Activated T-cell treated with anti-CD3 and anti-CD28 coated beads, Interleukin-2, amount 50 U/mL, for 72 hours (primary cell): ENCODE measurements around the gene SCNN1A. TPM values are rescaled to one million over a fixed set of nuclear protein-coding genes. Genes with fewer than 3 reads are reported as not detected.

Experiments used
- ATAC-seq, 2 donors: fragments of 150-1000 bp; cut with Tn5 transposase; replicated peaks in 1 of 2; 2 replicates each; pipeline ENCODE4 v1.10.0; 2021; ENCODE audit warnings: moderate library complexity in 2 of 2, mild to moderate bottlenecking in 1 of 2
- DNase-seq, 2 donors: peaks; one replicate each; pipeline ENCODE4 v3.0.0; 2021 to 2022; ENCODE audit warnings: mixed read lengths in 1 of 2
- H3K27ac Mint-ChIP-seq: one replicate; pipeline ENCODE4 v1.8.0; 2022; ENCODE audit warnings: mild to moderate bottlenecking, moderate library complexity, mixed read lengths
- H3K27me3 Mint-ChIP-seq: one replicate; pipeline ENCODE4 v1.8.0; 2022; ENCODE audit warnings: low read depth, mixed read lengths
- H3K36me3 Mint-ChIP-seq, 2 donors: one replicate each; pipeline ENCODE4 v1.8.0; 2022; ENCODE audit warnings: mixed read lengths in 2 of 2, mild to moderate bottlenecking in 1 of 2; ENCODE audit not compliant: insufficient read depth in 2 of 2
- H3K4me1 Mint-ChIP-seq: one replicate; pipeline ENCODE4 v1.8.0; 2022; ENCODE audit warnings: low read depth, mixed read lengths
- H3K4me3 Mint-ChIP-seq, 2 donors: one replicate each; pipeline ENCODE4 v1.8.0; 2022; ENCODE audit warnings: mild to moderate bottlenecking in 2 of 2, mixed read lengths in 2 of 2, moderate library complexity in 2 of 2
- H3K9me3 Mint-ChIP-seq, 2 donors: one replicate each; pipeline ENCODE4 v1.8.0; 2022; ENCODE audit warnings: mixed read lengths in 2 of 2
- total RNA-seq, 2 donors: library from RNA; stranded (reverse); gene quantifications; one replicate each; pipeline ENCODE4 v1.2.3, GENCODE V29; 2022

Gene SCNN1A
- total RNA-seq, 2 donors from 2014 or later: 0.29 to 0.67 TPM

GRCh38 chr12:6327229-6328041 lies 47.9 kb downstream of the SCNN1A start:
- Mint-ChIP-seq H3K27ac (no peak overlapping the region), H3K4me1 (peaks cover 44% of the 10 kb centered on the region), H3K9me3 (no peaks in the 10 kb centered on the region), H3K36me3 (peaks cover 5 to 14% of the 10 kb centered on the region in 2 donors), H3K27me3 (no peaks in the 10 kb centered on the region), H3K4me3 (no peak overlapping the region)
- DNase-seq (no peak), ATAC-seq (no peak)

GRCh38 chr12:6326316-6327228 lies 48.8 kb downstream of the SCNN1A start:
- H3K4me3 Mint-ChIP-seq: no peak overlapping the region
- peaks cover 41% of the 10 kb centered on the region for H3K4me1 Mint-ChIP-seq
- no peak overlapping the region for H3K27ac Mint-ChIP-seq
- DNase-seq: no peak
- ATAC-seq: peak in 1 of 2 donors; percentile 29
- peaks cover 3 to 9% of the 10 kb centered on the region in 2 donors for H3K36me3 Mint-ChIP-seq
- H3K9me3 Mint-ChIP-seq: no peaks in the 10 kb centered on the region
- no peaks in the 10 kb centered on the region for H3K27me3 Mint-ChIP-seq

GRCh38 chr12:6324936-6325750 lies 50.2 kb downstream of the SCNN1A start:
- Mint-ChIP-seq H3K4me3 (no peak overlapping the region), H3K27me3 (no peaks in the 10 kb centered on the region), H3K27ac (peak overlapping the region; percentile 59), H3K36me3 (no peaks in the 10 kb centered on the region), H3K4me1 (peaks cover 36% of the 10 kb centered on the region), H3K9me3 (no peaks in the 10 kb centered on the region)
- ATAC-seq (no peak), DNase-seq (no peak)

- Mint-ChIP-seq H3K27me3 (no peaks in the 10 kb centered on the region), H3K27ac (peak overlapping the region; percentile 95), H3K4me3 (peak overlapping the region; percentile 66 to 81), H3K4me1 (peaks cover 36% of the 10 kb centered on the region), H3K36me3 (no peaks in the 10 kb centered on the region), H3K9me3 (no peaks in the 10 kb centered on the region)
- ATAC-seq (no peak), DNase-seq (no peak)
Measured at GRCh38 chr12:6323995-6324711, 51.2 kb downstream of the SCNN1A start.

- H3K9me3 Mint-ChIP-seq: no peaks in the 10 kb centered on the region
- no peaks in the 10 kb centered on the region for H3K36me3 Mint-ChIP-seq
- H3K4me1 Mint-ChIP-seq: peaks cover 39% of the 10 kb centered on the region
- no peaks in the 10 kb centered on the region for H3K27me3 Mint-ChIP-seq
- DNase-seq (peak; percentile 43 to 46), ATAC-seq (peak; percentile 72 to 74)
- peak overlapping the region; percentile 95 for H3K27ac Mint-ChIP-seq
- peak overlapping the region; percentile 63 to 81 for H3K4me3 Mint-ChIP-seq
Measured at GRCh38 chr12:6323340-6323994, 51.9 kb downstream of the SCNN1A start.

GRCh38 chr12:6322969-6323339 lies 52.4 kb downstream of the SCNN1A start:
- peak; percentile 9 to 16 for ATAC-seq
- Mint-ChIP-seq H3K4me3 (peak overlapping the region in 1 of 2 donors; percentile 81), H3K36me3 (no peaks in the 10 kb centered on the region)

GRCh38 chr12:6322352-6322751 lies 53.0 kb downstream of the SCNN1A start:
- no peak for ATAC-seq
- no peak overlapping the region for H3K4me3 Mint-ChIP-seq
- H3K27ac Mint-ChIP-seq: no peak overlapping the region
- H3K27me3 Mint-ChIP-seq: no peaks in the 10 kb centered on the region
- no peaks in the 10 kb centered on the region for H3K36me3 Mint-ChIP-seq
- DNase-seq: no peak
- H3K9me3 Mint-ChIP-seq: no peaks in the 10 kb centered on the region
- H3K4me1 Mint-ChIP-seq: peaks cover 48% of the 10 kb centered on the region

More at GRCh38 chr12:6322969-6323339, 52.4 kb downstream of the SCNN1A start:
- H3K27ac Mint-ChIP-seq: peak overlapping the region; percentile 95
- no peaks in the 10 kb centered on the region for H3K9me3 Mint-ChIP-seq
- H3K4me1 Mint-ChIP-seq: peaks cover 44% of the 10 kb centered on the region
- DNase-seq: no peak
- no peaks in the 10 kb centered on the region for H3K27me3 Mint-ChIP-seq

GRCh38 chr12:6321905-6322304 lies 53.5 kb downstream of the SCNN1A start:
- peaks cover 48% of the 10 kb centered on the region for H3K4me1 Mint-ChIP-seq
- H3K9me3 Mint-ChIP-seq: no peaks in the 10 kb centered on the region
- no peak for ATAC-seq
- peak overlapping the region in 1 of 2 donors; percentile 8 for H3K4me3 Mint-ChIP-seq
- H3K27me3 Mint-ChIP-seq: no peaks in the 10 kb centered on the region
- no peaks in the 10 kb centered on the region for H3K36me3 Mint-ChIP-seq
- no peak overlapping the region for H3K27ac Mint-ChIP-seq
- DNase-seq: no peak

- Mint-ChIP-seq H3K4me3 (no peak overlapping the region), H3K27me3 (no peaks in the 10 kb centered on the region), H3K27ac (no peak overlapping the region), H3K9me3 (no peaks in the 10 kb centered on the region), H3K36me3 (no peaks in the 10 kb centered on the region), H3K4me1 (peaks cover 31% of the 10 kb centered on the region)
- DNase-seq (no peak), ATAC-seq (no peak)
Measured at GRCh38 chr12:6319446-6319845, 55.9 kb downstream of the SCNN1A start.

- no peak for DNase-seq
- Mint-ChIP-seq H3K27ac (no peak overlapping the region), H3K9me3 (no peaks in the 10 kb centered on the region), H3K36me3 (no peaks in the 10 kb centered on the region), H3K4me1 (peaks cover 21% of the 10 kb centered on the region), H3K4me3 (no peak overlapping the region), H3K27me3 (no peaks in the 10 kb centered on the region)
- peak; percentile 31 to 37 for ATAC-seq
Measured at GRCh38 chr12:6318440-6318879, 56.9 kb downstream of the SCNN1A start.

- Mint-ChIP-seq H3K4me3 (no peak overlapping the region), H3K27me3 (no peaks in the 10 kb centered on the region), H3K4me1 (peaks cover 18% of the 10 kb centered on the region), H3K9me3 (no peaks in the 10 kb centered on the region), H3K36me3 (no peaks in the 10 kb centered on the region), H3K27ac (no peak overlapping the region)
- ATAC-seq (peak; percentile 10 to 36), DNase-seq (no peak)
Measured at GRCh38 chr12:6317693-6318439, 57.5 kb downstream of the SCNN1A start.
